UCSD-AML1 (cell line): ENCODE measurements around the gene ACAT2.
"Not testable (repeated sequence)": the region's sequence is repeated elsewhere in the genome, so short reads cannot be mapped to it uniquely, and the experiment has no call there.

ENCODE experiments used
- DNase-seq: peaks from one replicate; lab custom pipeline; 2025; ENCODE audit not compliant: unreplicated experiment; lab: John Stamatoyannopoulos, UW

ACAT2 gene

DNA sequence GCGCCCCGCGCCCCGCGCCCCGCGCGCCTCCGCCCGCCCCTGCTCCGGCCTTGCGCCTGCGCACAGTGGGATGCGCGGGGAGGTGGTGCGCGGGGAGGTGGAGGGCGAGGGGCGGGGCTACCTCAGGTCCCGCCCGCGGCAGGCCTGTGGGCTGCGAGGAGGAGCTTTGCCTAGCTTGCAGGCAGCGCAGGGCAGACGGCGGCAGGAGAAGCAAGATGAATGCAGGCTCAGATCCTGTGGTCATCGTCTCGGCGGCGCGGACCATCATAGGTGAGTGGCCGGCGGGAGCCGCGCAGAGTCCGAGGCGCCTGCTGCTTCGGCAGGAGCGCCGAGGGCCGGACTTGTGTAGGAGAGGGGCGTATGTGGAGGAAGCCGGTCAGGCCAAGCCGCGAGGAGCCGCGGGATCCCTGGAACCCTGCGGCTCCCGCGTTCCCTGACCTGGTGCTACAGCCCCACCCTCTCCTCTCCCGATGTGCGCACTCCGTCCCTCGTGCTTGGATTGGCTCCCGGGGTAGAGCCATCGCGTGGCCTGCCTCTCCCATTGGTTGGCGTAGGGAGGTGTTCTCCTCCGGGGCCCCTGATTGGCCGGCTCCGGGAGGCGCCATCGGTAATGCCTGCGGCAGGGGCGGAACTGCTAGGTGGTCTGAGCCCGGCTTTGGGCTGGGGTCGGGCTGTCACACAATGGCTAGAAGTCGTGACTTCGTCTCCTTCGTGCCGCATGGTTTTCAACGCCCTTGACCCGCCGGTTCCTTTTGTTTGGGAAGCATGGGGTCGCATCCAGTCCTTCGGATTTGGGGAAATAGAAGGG is at the start of gene ACAT2:
TSS of gene ACAT2 (plus strand) at position 173 of the 808 bp plus-strand sequence. CDS start at position 216, 43 bp downstream.
- peak; percentile 92 for DNase-seq

DNA sequence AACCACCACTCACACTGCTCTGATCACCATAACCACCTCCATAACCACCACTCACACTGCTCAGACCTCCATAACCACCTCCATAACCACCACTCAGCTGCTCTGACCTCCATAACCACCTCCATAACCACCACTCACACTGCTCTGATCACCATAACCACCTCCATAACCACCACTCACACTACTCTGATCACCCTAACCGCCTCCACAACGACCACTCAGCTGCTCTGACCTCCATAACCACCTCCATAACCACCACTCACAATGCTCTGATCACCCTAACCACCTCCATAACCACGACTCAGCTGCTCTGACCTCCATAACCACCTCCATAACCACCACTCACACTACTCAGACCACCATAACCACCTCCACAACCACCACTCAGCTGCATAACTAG is 49.5 kb upstream of the ACAT2 start:
- DNase-seq: not testable (repeated sequence)

DNA sequence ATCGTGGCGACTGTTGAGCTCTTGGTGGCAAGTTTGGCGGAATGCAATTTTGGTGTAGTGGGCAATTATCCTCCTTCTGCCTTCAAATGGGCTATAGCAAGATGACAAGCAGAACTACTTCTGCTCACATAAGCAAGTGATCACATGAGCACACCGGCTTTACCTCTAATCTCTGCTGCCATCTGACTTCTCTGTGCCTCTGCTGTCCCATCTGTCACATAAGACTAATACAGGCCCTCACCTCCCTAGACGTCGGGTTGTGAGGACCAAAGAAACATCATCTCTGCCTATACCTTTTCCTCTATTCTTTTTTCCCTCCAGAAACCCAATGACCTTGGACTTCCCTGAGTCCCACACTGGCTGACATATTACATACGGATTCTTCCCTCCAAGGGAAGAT is 47.9 kb upstream of the ACAT2 start:
- DNase-seq: no peak

DNA sequence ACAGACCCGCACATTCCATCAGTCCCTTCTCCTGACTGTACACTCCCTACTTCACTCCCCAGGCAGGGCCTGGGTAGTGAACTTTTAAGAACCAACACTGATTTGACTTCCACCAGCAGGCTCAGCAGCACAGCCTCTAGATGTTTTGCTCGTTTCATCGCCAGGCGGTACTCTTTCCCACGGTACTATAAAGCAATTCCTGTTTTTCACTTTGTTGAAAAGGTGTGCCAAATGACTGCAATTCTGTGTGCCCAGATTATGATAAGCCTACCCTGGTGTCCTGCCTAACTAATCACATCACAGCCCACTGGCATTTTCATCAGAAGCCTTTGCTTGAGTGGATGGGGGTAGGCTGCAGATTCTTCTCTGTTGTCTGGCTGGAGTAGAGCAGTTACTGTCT is 47.4 kb upstream of the ACAT2 start:
- no peak for DNase-seq

DNA sequence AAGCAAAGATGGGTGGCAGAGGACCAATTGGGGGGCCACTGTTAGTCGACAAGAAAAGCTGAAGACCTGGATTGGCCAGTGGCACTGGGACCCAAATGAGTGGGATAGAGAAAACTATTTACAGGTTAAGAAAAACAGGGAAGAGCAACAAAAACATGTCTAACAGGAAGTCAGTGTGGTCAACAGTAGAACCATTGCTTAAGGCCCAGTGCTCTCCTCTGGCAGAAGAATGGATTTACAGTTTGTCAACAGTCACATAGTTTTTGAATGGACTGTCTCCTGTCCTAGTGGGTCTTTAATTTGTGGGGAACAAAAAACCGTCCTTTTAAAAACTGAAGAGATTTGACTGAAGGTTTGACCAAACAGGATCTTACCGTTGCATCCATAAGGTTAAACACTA is 46.7 kb upstream of the ACAT2 start:
- DNase-seq: no peak

DNA sequence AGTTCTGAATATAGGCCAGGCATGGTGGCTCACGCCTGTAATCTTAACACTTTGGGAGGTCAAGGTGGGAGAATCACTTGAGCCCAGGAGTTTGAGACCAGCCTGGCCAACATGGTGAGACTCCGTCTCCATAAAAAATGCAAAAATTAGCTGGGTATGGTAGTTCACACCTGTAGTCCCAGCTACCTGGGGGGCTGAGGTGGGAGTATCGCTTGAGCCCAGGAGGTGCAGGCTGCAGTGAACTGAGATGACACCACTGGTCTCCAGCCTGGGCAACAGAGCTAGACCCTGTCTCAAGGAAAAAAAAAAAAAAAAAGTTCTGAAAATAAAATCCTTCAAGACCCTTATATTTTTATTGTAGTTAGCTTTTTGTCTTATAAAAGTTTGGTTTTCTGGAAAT is 46.2 kb upstream of the ACAT2 start:
- no peak for DNase-seq

DNA sequence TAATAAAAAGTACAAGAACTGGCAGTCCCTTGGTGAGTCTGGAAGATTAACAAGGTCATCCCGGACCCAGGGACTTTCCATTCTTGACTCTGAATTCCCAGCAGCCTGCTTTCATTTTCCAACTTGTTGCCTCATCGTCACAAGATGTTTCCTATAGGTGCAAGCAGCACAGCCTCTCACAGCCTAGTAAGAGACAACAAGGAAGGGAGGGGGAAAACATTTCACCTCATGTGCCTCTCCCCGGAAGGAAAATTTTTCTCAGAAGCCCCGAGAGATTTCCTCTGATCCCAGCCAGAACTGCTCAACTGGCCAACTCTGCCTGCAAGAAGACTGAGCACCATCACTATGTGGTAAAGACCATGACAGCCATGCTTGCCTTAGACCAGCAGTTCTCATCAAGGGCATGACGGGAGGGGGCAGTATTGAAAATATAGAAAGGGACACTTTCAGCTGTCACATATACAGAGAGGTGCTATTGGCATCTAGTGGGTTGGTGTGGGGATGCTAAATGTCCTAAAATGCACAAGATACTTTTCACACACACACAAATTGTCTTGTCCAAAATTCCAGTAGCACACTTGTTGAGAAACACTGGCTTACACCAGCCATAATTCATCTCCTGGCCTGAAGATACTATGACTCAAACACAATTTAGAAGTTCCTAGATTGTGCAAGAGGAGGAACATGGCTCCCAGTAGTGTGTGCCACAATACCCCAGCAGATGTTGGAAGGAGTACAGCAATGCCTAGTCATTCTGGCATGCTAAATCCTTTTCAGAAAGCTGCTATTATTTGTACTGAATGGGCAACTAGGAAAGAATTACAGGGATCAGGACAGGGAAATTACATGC is 45.4 kb upstream of the ACAT2 start:
- no peak for DNase-seq

DNA sequence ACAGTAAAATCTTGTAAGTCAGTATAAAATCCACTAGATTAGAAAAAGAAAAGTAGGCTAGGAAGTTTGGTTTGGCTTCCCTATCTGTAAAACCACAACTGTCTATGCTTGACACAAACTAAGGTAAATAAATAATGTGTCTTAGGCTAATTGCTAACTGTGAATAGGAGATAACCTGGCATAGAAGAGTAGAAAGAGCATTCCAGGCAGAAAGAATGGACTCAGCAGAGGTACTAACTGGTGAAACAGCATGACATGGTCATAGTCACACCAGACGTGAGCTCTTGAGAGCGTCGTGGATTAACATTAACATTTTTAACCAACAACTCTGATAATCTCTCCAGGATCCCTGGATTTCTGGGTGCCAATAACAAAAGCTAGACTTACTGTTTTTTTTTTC is 43.2 kb upstream of the ACAT2 start:
- DNase-seq: no peak

DNA sequence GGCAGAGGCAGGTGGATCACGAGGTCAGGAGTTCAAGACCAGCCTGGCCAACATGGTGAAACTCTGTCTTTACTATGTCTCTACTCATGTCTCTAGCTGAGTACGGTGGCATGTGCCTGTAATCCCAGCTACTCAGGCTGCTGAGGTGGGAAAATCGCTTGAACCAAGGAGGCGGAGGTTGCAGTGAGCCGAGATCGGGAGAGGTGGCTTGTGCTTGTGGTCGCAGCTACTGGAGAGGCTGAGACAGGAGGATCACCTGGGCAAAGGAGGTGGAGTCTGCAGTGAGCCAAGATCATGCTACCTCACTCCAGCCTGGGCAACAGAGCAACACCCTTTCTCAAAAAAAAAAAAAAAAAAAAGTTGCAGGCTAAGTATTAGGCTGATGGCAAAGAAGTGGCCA is 42.6 kb upstream of the ACAT2 start:
- DNase-seq: no peak

DNA sequence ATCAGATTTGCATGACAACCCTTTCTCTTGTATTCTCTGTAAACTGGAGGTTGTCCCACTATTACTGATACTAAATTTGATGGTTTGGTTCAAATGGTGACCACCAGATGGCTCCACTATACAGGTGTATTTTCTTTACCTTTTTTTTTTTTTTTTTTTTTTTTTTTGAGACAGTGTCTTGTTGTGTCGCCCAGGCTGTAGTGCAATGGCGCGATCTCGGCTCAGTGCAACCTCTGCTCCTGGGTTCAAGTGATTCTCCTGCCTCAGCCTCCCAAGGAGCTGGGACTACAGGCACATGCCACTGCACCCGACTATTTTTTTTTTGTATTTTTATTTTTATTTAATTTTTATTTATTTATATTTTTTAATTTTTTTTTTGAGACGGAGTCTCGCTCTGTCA is 41.1 kb upstream of the ACAT2 start:
- DNase-seq: no peak

DNA sequence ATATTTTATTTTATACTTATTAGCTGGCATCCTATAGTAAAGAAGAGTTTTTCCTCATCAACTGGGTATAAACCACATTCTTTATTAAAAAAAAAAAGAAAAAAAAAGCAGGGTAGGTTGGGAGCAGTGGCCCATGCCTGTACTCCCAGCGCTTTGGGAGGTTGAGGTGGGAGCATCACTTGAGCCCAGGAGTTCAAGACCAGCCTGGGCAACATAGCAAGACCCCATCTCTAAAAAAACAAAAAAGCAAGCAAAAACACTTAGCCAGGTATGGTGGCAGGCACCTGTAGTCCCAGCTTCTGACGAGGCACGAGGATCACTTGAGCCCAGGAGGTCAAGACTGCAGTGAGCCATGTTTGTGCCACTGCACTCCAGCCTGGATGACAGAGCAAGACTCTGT is 39.9 kb upstream of the ACAT2 start:
- DNase-seq: not testable (repeated sequence)

DNA sequence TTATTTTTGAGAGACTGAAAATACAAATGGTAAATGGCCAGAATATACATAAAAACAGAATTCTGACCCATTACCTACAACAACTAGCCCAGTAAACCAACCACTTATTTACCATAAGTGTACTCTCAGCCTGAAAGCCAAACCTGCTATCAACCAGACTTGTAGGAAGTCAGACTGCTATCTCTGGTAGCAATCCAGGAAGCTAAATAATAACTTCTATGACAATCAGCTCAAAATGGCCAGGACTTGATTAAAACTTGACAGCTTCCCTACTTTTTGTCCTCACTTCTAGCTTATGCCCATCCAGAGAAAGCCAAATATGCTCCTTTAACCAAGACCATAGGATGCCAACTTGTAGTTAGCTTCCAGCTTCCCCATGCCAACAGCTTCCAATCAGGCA is 39.2 kb upstream of the ACAT2 start:
- DNase-seq: no peak

DNA sequence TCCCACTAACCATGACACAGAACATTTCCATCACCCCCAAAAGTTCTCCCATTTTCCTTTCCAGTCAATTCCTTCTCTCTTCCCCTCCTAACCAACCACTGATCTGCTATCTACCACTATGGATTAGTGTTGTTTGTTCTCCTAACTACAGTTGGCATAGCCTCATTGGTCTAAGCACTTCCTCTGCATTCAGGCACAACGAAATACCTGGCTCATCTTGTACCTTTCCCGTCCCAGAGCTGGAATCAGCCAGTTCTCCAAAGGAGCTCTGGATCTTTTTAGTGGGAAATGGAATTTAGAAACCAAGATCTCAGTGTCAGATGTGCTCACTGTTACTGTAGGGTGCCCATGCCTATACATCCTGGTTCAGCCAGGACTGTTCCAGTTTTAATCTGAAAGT is 38.6 kb upstream of the ACAT2 start:
- DNase-seq: no peak

DNA sequence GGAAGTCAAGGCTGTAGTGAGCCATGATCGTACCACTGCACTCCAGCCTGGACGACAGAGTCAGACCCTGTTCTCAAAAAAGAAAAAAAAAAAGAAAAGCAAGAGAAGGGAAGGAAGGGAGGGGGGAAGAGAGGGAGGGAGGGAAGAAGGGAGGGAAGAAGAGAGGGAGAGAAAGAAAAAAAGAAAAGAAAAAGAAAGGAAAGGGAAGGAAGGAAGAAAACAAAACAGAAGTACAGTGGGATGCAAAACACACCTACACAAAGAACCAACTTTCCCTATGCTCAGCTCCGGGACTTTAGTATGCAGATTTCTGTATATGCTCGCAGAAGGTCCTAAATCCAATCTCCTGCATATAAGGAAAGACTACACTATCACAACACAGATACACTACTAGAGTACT is 37.1 kb upstream of the ACAT2 start:
- no peak for DNase-seq

DNA sequence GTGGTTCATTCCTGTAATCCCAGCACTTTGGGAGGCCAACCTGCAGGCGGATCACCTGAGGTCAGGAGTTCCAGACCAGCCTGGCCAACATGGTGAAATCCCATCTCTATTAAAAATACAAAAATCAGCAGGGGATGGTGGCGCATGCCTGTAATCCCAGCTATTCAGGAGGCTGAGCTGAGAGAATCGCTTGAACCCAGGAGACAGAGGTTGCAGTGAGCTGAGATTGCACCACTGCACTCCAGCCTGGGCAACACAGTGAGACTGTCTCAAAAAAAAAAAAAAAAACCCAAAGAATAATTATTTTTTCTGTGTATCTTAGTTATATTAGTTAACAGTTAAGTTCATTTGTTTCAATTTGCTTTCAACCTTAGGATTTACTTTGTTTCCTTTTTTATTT is 36.6 kb upstream of the ACAT2 start:
- DNase-seq: not testable (repeated sequence)

DNA sequence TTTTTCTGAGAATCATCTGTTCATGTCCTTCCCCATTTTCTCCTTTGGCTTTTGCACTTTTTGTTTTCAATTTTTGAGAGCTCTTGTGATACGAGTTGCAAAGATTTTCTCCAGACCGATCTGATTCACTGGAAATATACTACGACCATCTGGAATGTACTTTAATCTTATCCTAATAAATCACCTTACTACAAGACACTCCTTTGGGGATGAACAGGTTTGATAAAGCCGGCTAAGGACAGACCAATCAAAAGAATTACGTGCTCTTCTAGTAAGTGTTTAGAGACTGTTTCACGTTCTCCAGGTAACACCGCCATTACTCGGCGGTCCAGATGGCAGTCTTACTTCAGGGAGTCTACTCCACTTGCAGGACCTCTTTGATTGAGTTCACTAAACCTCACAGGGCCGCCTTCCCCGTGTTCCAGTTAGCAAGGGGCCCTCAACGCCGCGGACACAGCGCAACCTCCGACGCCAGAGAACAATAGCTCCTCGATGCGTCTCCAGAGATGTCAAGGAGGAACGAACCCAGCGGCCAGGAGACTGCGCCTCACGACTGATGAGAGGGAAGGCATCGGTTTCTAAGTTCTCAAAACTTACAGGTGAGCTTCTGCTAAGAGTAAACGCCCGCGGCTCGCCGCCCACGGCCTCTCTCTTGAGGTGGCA is 35.5 kb upstream of the ACAT2 start:
- DNase-seq: no peak

DNA sequence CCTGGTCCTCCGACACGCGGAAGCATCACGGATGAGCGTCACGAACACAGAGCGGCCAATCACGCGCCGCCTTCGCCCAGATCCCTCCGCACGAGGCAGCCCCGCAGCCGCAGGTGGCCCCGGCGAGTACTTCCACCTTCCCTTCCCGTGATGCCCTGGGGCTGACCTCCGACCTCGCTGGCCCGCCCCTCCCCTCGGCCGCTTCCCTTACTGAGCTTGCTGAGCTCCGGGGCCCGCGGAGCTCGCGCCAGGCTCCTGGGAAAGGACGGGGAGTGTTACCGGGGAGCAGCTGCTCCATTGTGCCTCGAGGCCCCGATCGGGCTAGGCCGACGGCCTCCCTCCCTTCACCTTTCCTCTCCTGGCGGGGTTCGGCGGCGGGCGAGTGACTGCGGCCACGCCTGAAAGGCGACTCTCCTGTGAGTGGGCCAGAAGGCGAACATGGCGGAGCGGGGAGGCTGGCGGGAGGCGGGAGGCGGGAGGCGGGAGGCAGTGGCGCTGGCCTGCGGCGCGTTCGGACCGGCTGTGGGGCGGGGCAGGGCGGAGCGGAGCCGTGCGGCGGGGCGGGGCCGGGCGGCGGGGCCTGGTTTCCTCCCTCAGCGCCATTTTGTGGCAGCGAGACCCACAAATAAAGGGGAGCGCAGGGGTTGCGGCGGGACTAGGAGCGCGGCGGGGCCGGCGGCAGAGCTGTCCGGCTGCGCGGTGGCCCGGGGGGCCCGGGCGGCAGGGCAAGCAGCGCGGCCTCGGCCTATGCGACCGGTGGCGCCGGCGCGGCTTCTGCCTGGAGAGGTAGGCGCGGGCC is 34.7 kb upstream of the ACAT2 start, which contains the start of gene WTAP:
TSS of gene WTAP (plus strand) at position 589 of the 799 bp plus-strand sequence. CDS start 8,760 bp downstream, outside the sequence.
- peak; percentile 95 for DNase-seq

DNA sequence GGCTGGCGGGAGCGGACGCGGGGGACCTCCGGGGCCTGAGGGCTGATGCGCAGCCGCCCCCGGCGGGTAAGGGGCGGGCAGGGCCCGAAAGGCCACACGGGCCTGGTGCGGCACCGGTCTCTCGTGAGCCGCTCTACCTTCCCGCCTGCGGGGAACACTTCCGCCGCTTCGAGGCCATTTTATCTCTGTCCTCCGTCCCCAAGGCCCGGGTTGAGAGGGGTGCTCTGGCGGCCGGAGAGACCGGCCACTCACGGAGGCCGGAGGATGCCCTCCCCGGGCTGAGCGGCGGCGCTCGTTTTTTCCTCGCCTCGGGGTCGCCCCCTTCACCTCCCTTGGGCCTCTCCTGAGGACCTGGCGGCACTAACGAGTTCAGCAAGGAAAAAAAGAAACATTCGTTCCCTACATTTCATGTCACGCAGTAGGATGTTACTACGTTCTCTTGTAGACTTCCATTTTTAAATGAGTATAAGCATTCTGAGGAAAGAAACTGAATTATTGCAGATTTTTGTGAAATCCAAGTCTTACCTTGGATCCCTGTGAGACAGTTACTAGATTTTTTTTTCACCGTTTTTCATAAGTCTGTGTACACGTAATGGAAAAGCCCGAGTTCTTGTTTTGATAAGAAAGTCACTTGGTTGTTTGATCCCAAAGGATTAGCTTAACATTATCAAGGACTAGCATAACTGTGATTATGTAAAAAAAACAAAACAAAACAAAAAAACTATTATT is 34.0 kb upstream of the ACAT2 start:
- DNase-seq: peak; percentile 73

DNA sequence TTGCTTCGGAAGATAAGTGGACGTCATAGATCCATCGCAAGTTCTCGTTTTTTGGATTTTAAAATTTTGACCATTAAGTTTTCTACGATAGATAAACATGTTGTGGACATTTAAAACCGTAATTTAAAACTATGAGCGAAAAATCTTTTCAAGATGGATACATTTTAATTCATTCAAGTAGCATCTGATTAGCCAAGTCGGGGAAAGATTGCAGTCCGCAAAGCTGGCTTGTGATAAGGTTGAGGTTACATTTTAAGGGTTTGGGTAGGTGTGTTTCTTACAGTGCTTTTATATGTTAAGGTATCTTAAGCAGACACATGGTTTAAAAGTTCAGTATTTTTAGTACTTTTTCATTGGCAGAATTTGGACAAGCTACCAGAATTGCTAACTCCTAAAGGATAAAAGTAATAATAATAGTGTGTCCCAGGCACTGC is 33.3 kb upstream of the ACAT2 start:
- no peak for DNase-seq
